ENCODE results near the gene GDF11.

- TF ChIP-seq POLR2AphosphoS5 (IDR thresholded peaks at IDR 0.05) (peak in 1 of 3 donors; percentile 45), POLR2A (IDR thresholded peaks at IDR 0.05) (no peak)
These were observed 22.8 kb upstream of the GDF11 start, which contains the start of gene RDH5 for GRCh38 chr12:55720071-55720564.

Data from spleen (tissue), 3 donors.